ENCODE results near the gene PDK2.

PDK2 gene

GRCh38 chr17:50048988-50049387 is 46.2 kb upstream of the PDK2 start:
- Histone ChIP-seq H3K36me3 (replicated peaks; ENCODE audit: insufficient read depth, low read length) (no peaks in the 10 kb centered on the region), H3K27ac (ENCODE audit: low read length) (no peak overlapping the region), H3F3A (ENCODE audit: insufficient read depth, low read length) (no peaks in the 10 kb centered on the region), H2AFZ (ENCODE audit: low read length) (no peak overlapping the region), H4K20me1 (ENCODE audit: insufficient read depth, low read length) (no peaks in the 10 kb centered on the region), H3K9ac (ENCODE audit: low read length) (no peak overlapping the region), H3K27me3 (replicated peaks; ENCODE audit: insufficient read depth, low read length) (0 out of 2 replicates have a peak, but pooled peaks cover 4% of the 10 kb centered on the region), H3K4me1 (ENCODE audit: low read length) (peaks cover 13% of the 10 kb centered on the region), H3K4me2 (ENCODE audit: low read depth, low read length) (no peak overlapping the region), H3K4me3 (ENCODE audit: low read length) (no peak overlapping the region), H3K79me2 (ENCODE audit: low read length) (no peaks in the 10 kb centered on the region), H3K9me3 (replicated peaks; ENCODE audit: insufficient read depth, low read length) (no peaks in the 10 kb centered on the region), H3K9me2 (replicated peaks; ENCODE audit: insufficient read depth, low read length) (no peaks in the 10 kb centered on the region)
- DNase-seq, result no peak
- TF ChIP-seq EZH2 (optimal IDR thresholded peaks at IDR 0.05; ENCODE audit: low read depth, low read length) (no peak), EZH2phosphoT487 (IDR thresholded peaks at IDR 0.05; ENCODE audit: low read length) (no peak)
- TF ChIP-seq, protein P1, sequence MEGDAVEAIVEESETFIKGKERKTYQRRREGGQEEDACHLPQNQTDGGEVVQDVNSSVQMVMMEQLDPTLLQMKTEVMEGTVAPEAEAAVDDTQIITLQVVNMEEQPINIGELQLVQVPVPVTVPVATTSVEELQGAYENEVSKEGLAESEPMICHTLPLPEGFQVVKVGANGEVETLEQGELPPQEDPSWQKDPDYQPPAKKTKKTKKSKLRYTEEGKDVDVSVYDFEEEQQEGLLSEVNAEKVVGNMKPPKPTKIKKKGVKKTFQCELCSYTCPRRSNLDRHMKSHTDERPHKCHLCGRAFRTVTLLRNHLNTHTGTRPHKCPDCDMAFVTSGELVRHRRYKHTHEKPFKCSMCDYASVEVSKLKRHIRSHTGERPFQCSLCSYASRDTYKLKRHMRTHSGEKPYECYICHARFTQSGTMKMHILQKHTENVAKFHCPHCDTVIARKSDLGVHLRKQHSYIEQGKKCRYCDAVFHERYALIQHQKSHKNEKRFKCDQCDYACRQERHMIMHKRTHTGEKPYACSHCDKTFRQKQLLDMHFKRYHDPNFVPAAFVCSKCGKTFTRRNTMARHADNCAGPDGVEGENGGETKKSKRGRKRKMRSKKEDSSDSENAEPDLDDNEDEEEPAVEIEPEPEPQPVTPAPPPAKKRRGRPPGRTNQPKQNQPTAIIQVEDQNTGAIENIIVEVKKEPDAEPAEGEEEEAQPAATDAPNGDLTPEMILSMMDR (IDR thresholded peaks at IDR 0.05; ENCODE audit: low read length), result no peak

DNA sequence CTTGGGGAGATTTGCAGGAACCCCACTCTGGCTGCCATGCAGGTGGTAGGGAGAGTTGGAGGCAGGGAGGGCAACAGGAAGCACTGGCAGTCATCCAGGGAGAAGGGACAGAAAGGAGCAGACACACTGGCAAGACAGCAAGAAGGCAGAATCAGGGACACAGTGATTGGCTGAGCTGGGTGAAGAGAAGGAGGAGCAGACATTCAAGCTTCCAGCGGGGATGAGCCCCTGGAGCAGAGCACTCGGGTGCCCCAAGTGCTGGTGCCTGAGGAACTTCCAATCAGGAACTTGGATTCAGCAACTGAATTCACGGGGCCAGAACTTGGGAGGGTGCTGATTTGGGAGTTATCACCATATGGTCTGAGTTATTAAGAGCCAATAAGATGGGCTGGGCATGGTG is 45.5 kb upstream of the PDK2 start:
- TF ChIP-seq EZH2 (optimal IDR thresholded peaks at IDR 0.05; ENCODE audit: low read depth, low read length) (no peak), EZH2phosphoT487 (IDR thresholded peaks at IDR 0.05; ENCODE audit: low read length) (no peak)
- TF ChIP-seq, protein P1 (IDR thresholded peaks at IDR 0.05; ENCODE audit: low read length), result no peak
- Histone ChIP-seq H3K79me2 (ENCODE audit: low read length) (no peaks in the 10 kb centered on the region), H3K9me3 (replicated peaks; ENCODE audit: insufficient read depth, low read length) (no peaks in the 10 kb centered on the region), H4K20me1 (ENCODE audit: insufficient read depth, low read length) (no peaks in the 10 kb centered on the region), H3K4me2 (ENCODE audit: low read depth, low read length) (no peak overlapping the region), H3F3A (ENCODE audit: insufficient read depth, low read length) (peaks cover 2% of the 10 kb centered on the region; the same call in 1 of the 2 replicates), H3K9ac (ENCODE audit: low read length) (no peak overlapping the region), H3K4me1 (ENCODE audit: low read length) (peaks cover 13% of the 10 kb centered on the region), H3K36me3 (replicated peaks; ENCODE audit: insufficient read depth, low read length) (no peaks in the 10 kb centered on the region), H3K9me2 (replicated peaks; ENCODE audit: insufficient read depth, low read length) (no peaks in the 10 kb centered on the region), H3K27ac (ENCODE audit: low read length) (no peak overlapping the region), H3K27me3 (replicated peaks; ENCODE audit: insufficient read depth, low read length) (0 out of 2 replicates have a peak, but pooled peaks cover 4% of the 10 kb centered on the region), H3K4me3 (ENCODE audit: low read length) (no peak overlapping the region), H2AFZ (ENCODE audit: low read length) (no peak overlapping the region)
- no peak for DNase-seq

DNA sequence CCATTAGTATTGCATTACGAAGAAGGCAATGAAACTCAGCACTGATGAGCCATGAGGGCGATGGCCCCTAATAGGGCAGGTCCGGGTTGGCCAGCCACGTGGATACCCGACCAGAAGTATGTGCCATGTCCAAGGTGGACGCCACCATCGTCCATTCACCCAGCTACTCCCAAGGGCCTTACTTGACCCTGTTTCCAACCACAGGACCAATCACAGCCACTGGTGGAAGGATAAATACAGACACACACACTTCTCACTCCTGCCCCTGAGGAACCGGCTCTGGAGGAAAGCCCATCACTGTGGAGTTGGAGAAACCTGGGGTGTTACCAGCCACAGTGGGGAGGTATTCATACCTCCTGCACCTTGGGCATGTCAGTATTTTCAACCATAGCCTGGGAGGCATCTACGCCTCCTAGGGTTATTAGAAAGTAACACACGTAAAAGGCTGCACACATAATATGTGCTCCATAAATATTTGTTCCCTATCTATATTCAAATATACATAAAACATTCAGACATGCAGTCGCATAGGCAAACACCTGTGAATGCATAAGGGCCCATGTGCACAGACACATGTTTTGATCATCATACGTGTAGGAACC is 44.6 kb upstream of the PDK2 start:
- Histone ChIP-seq H3K27me3 (replicated peaks; ENCODE audit: insufficient read depth, low read length) (0 out of 2 replicates have a peak, but pooled peaks cover 4% of the 10 kb centered on the region), H3K4me1 (ENCODE audit: low read length) (peaks cover 13% of the 10 kb centered on the region), H3K9me3 (replicated peaks; ENCODE audit: insufficient read depth, low read length) (no peaks in the 10 kb centered on the region), H4K20me1 (ENCODE audit: insufficient read depth, low read length) (no peaks in the 10 kb centered on the region), H3F3A (ENCODE audit: insufficient read depth, low read length) (peaks cover 11% of the 10 kb centered on the region), H2AFZ (ENCODE audit: low read length) (peak overlapping the region; percentile 69), H3K79me2 (ENCODE audit: low read length) (no peaks in the 10 kb centered on the region), H3K36me3 (replicated peaks; ENCODE audit: insufficient read depth, low read length) (no peaks in the 10 kb centered on the region), H3K9ac (ENCODE audit: low read length) (no peak overlapping the region), H3K27ac (ENCODE audit: low read length) (no peak overlapping the region), H3K4me3 (ENCODE audit: low read length) (no peak overlapping the region), H3K4me2 (ENCODE audit: low read depth, low read length) (no peak overlapping the region), H3K9me2 (replicated peaks; ENCODE audit: insufficient read depth, low read length) (no peaks in the 10 kb centered on the region)
- TF ChIP-seq EZH2 (optimal IDR thresholded peaks at IDR 0.05; ENCODE audit: low read depth, low read length) (no peak), EZH2phosphoT487 (IDR thresholded peaks at IDR 0.05; ENCODE audit: low read length) (no peak)
- TF ChIP-seq, protein P1 (IDR thresholded peaks at IDR 0.05; ENCODE audit: low read length), result no peak
- no peak for DNase-seq
